GM23248 (cell line): ENCODE results near the gene ABCC1. TPM values are rescaled to one million over a fixed set of nuclear protein-coding genes. Genes with fewer than 3 reads are reported as not detected.

ENCODE experiments used
- DNase-seq: peaks from one replicate; pipeline ENCODE4 v3.0.0-alpha.2; 2015
- H2AFZ ChIP-seq: fragments of 200-600 bp; sonication (generic); 2 replicates; pipeline ENCODE4 v1.6.1; 2016; ENCODE audit warnings: antibody characterized with exemption
- H3F3A ChIP-seq: fragments of 200-600 bp; sonication (generic); 2 replicates; pipeline ENCODE4 v1.6.1; 2016; ENCODE audit warnings: mild to moderate bottlenecking, antibody characterized with exemption, mixed run types; ENCODE audit not compliant: insufficient read depth
- H3K27ac ChIP-seq: fragments of 200-600 bp; sonication (generic); 2 replicates; pipeline ENCODE4 v1.5.1; 2016; ENCODE audit warnings: mild to moderate bottlenecking
- H3K27me3 ChIP-seq: fragments of 200-600 bp; sonication (generic); replicated peaks from 2 replicates; pipeline ENCODE4 v1.6.1; 2016; ENCODE audit warnings: mild to moderate bottlenecking; ENCODE audit not compliant: insufficient read depth
- H3K36me3 ChIP-seq: fragments of 200-600 bp; sonication (generic); 2 replicates; pipeline ENCODE4 v1.6.1; 2016; ENCODE audit warnings: low read depth, mild to moderate bottlenecking
- H3K4me1 ChIP-seq: fragments of 200-600 bp; sonication (generic); 2 replicates; pipeline ENCODE4 v1.6.1; 2016; ENCODE audit warnings: mild to moderate bottlenecking; ENCODE audit not compliant: insufficient read depth
- H3K4me2 ChIP-seq: fragments of 200-600 bp; sonication (generic); one replicate; pipeline ENCODE4 v1.6.1; 2016; ENCODE audit warnings: mild to moderate bottlenecking; ENCODE audit not compliant: unreplicated experiment
- H3K4me3 ChIP-seq: fragments of 200-600 bp; sonication (generic); 2 replicates; pipeline ENCODE4 v1.5.1; 2016; ENCODE audit warnings: mild to moderate bottlenecking
- H3K79me2 ChIP-seq: fragments of 200-600 bp; sonication (generic); 2 replicates; pipeline ENCODE4 v1.6.1; 2016; ENCODE audit warnings: mild to moderate bottlenecking; ENCODE audit not compliant: insufficient read depth
- H3K9ac ChIP-seq: fragments of 200-600 bp; sonication (generic); 2 replicates; pipeline ENCODE4 v1.6.1; 2016; ENCODE audit warnings: mild to moderate bottlenecking
- H3K9me2 ChIP-seq: fragments of 200-600 bp; sonication (generic); 2 replicates; pipeline ENCODE4 v1.6.1; 2016; ENCODE audit warnings: mixed run types, mild to moderate bottlenecking, moderate library complexity; ENCODE audit not compliant: insufficient read depth
- H3K9me3 ChIP-seq: fragments of 200-600 bp; sonication (generic); one replicate; pipeline ENCODE4 v1.6.1; 2017; ENCODE audit warnings: low read depth
- H4K20me1 ChIP-seq: fragments of 200-600 bp; sonication (generic); 2 replicates; pipeline ENCODE4 v1.6.0; 2016; ENCODE audit not compliant: insufficient read depth
- EZH2 ChIP-seq: fragments of 200-600 bp; sonication (generic); IDR thresholded peaks from 2 replicates; pipeline ENCODE4 v1.6.1; 2018; ENCODE audit warnings: antibody characterized with exemption, mild to moderate bottlenecking; ENCODE audit not compliant: insufficient read depth, poor library complexity, severe bottlenecking
- EZH2phosphoT487 ChIP-seq: fragments of 200-600 bp; sonication (generic); IDR thresholded peaks from 2 replicates; pipeline ENCODE4 v1.6.1; 2018; ENCODE audit warnings: antibody characterized with exemption, moderate library complexity, mild to moderate bottlenecking, low read depth; ENCODE audit not compliant: insufficient read depth
- WGBS, 2 experiments: methylation state at CpG; one replicate each; pipeline ENCODE4 v1.1.6; 2015 to 2017; ENCODE audit warnings: low lambda C conversion rate in 2 of 2, low coverage in 1 of 2; ENCODE audit errors: missing lambda C conversion rate in 2 of 2; 5-methylcytosine and 5-hydroxymethylcytosine counted together
- in situ Hi-C: fragments of 300-500 bp; cut with MboI; formaldehyde crosslinking; loops from 2 replicates; pipeline ENCODE4 v1.15.0; 2020
- polyA plus RNA-seq: library from polyadenylated mRNA; unstranded; fragments of >200 nt; fragmentation: Nextera tagmentation; extraction: Ambion mirVana; gene quantifications from 2 replicates; pipeline ENCODE4 v1.2.1, GENCODE V29; 2016
- total RNA-seq: library from RNA; depleted of rRNA; stranded (reverse); fragments of >200 nt; shearing (Covaris generic); gene quantifications from 2 replicates; pipeline ENCODE4 v1.2.3, GENCODE V29; 2014

The ABCC1 gene
- total and polyA plus RNA-seq, 2 experiments from 2014 or later, result 16.2 to 25.5 TPM

DNA sequence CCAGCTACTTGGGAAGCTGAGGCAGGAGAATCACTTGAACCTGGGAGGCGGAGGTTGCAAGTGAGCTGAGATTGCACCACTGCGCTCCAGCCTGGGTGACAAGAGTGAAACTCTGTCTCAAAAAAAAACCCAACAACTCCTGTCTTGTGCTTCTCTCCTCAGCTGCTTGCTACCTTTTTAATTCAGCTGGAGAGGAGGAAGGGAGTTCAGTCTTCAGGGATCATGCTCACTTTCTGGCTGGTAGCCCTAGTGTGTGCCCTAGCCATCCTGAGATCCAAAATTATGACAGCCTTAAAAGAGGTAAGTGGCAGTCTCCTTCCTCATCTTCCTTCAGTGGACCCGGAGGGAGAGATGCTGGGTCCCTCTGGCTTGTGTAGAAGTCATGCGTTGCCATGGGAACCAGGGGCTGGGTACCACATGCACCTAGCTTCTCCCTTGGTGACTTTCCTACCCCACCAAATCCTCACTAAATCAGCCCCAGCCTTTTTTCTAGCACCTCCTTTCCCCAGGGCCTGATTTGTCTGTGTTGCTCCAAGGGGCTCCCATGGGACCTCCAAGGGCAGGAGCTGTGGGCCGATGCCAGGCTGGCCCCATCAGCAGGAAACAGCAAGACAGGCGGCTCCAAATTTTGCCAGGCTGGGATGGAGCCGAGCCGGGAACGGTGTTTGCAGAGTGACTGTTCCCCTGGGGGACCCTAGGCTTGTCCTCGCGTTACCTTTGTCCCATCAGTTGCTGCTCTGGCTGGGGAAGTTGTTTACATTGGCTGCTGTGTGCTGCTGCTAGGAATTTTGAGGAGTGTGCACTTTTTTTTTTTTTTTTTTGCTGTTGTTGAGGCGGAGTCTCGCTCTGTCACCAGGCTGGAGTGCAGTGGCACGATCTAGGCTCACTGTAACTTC is 65.2 kb downstream of the ABCC1 start:
- H3K4me3 ChIP-seq, result no peak overlapping the region
- H3K4me1 ChIP-seq, result peaks cover 7% of the 10 kb centered on the region
- H3K9me3 ChIP-seq, result no peaks in the 10 kb centered on the region
- no peak overlapping the region for H3K27ac ChIP-seq
- H2AFZ ChIP-seq, result no peak overlapping the region
- no peaks in the 10 kb centered on the region for H4K20me1 ChIP-seq
- no peaks in the 10 kb centered on the region; the same call in 1 of the 2 replicates for H3F3A ChIP-seq
- peaks cover 65% of the 10 kb centered on the region for H3K79me2 ChIP-seq
- no peaks in the 10 kb centered on the region for H3K9me2 ChIP-seq
- H3K4me2 ChIP-seq, result no peak overlapping the region
- 49 to 54% methylated on average over 14 of the region's 14 CpGs for WGBS, 2 experiments
- peak; percentile 42 for DNase-seq
- no peak overlapping the region for H3K9ac ChIP-seq
- no peak for TF ChIP-seq EZH2phosphoT487
- TF ChIP-seq EZH2, result no peak
- peaks cover 20% of the 10 kb centered on the region for H3K36me3 ChIP-seq
- no peaks in the 10 kb centered on the region for H3K27me3 ChIP-seq
- in situ Hi-C loops, result no loop called here

DNA sequence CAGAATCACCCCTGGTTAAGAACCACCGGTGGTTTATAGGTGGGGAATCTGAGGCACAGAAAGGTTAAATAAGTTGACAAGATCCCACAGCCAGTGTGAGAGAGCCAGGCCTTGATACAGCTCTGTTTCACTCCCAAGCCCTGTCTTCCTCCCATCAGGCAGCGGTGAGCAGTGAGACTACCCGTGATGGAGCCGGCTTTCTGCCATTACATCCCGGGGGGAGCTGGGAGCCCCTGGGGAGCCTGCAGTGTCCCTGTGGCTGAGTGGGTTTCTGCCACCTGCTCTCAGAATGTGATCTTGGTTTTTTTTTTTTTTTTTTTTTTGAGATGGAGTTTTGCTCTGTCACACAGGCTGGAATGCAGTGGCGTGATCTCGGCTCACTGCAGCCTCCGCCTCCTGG is 66.4 kb downstream of the ABCC1 start:
- WGBS, 2 experiments, result 89 to 91% methylated on average over 6 to 8 of the region's 8 CpGs
- peaks cover 64% of the 10 kb centered on the region for H3K79me2 ChIP-seq
- H3F3A ChIP-seq, result no peaks in the 10 kb centered on the region; the same call in 1 of the 2 replicates

DNA sequence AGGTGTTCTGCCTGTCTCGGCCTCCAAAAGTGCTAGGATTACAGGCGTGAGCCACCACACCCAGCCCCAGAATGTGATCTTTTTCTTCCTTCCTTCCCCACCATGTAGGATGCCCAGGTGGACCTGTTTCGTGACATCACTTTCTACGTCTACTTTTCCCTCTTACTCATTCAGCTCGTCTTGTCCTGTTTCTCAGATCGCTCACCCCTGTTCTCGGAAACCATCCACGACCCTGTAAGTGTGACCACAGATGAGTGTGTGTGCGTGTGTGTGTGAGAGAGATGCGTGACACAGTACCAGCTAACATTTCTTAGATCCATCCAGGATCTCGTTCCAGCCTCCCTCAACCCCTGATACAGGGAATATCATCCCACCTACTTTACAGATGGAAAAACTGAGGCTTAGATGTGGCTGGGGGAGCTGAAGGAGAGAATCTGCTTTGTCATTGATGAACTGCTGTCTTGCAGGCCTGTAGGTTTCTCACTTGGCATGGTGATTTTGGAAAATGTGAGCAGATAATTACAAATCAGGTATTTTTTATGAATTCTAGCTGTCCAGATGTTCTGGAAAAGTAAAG is 67.1 kb downstream of the ABCC1 start:
- no peak overlapping the region for H3K9ac ChIP-seq
- H3K36me3 ChIP-seq, result peaks cover 14% of the 10 kb centered on the region
- no peaks in the 10 kb centered on the region for H3K9me3 ChIP-seq
- in situ Hi-C loops, result no loop called here
- H2AFZ ChIP-seq, result no peak overlapping the region
- H3K79me2 ChIP-seq, result peaks cover 64% of the 10 kb centered on the region
- DNase-seq, result no peak
- H3K27ac ChIP-seq, result no peak overlapping the region
- H3K27me3 ChIP-seq, result no peaks in the 10 kb centered on the region
- peaks cover 13% of the 10 kb centered on the region for H3K4me1 ChIP-seq
- H3K4me3 ChIP-seq, result no peak overlapping the region
- TF ChIP-seq EZH2 (no peak), EZH2phosphoT487 (no peak)
- H3F3A ChIP-seq, result peaks cover 5% of the 10 kb centered on the region; the same call in 1 of the 2 replicates
- H3K4me2 ChIP-seq, result no peak overlapping the region
- no peaks in the 10 kb centered on the region for H3K9me2 ChIP-seq
- 96% methylated on average over 11 of the region's 11 CpGs for WGBS, 2 experiments
- H4K20me1 ChIP-seq, result no peaks in the 10 kb centered on the region

More for the DNA sequence above, 66.4 kb downstream of the ABCC1 start:
- Histone ChIP-seq H3K4me2 (no peak overlapping the region), H3K4me3 (no peak overlapping the region), H3K9me3 (no peaks in the 10 kb centered on the region), H3K9ac (no peak overlapping the region), H3K9me2 (no peaks in the 10 kb centered on the region), H3K36me3 (peaks cover 15% of the 10 kb centered on the region), H2AFZ (no peak overlapping the region), H3K27me3 (no peaks in the 10 kb centered on the region), H3K4me1 (peaks cover 11% of the 10 kb centered on the region), H3K27ac (no peak overlapping the region), H4K20me1 (no peaks in the 10 kb centered on the region)
- DNase-seq, result no peak
- in situ Hi-C loops, result no loop called here
- TF ChIP-seq EZH2 (no peak), EZH2phosphoT487 (no peak)

DNA sequence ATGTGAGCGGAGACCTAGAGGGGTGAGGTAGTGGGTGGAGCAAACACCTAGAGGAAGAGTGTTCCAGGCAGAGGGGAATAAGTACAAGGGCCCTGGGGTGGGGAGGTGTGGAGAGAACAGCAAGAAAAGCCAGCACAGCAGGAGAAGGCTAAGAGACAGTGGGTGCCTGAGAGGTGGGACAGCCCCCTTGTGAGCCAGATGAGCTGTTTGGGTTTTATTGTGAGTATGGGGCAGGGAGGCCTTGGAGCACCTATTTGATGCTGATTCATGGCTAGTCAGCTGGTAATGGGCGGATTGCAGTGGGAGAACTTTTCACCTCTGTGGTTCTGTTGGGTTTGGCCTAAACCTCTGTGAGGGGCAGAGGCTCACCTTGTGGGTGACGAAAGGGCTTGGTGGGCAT is 68.4 kb downstream of the ABCC1 start:
- Histone ChIP-seq H2AFZ (no peak overlapping the region), H3K4me2 (no peak overlapping the region), H3F3A (peaks cover 8% of the 10 kb centered on the region), H4K20me1 (no peaks in the 10 kb centered on the region), H3K9me3 (no peaks in the 10 kb centered on the region), H3K27me3 (no peaks in the 10 kb centered on the region), H3K9ac (no peak overlapping the region), H3K36me3 (peaks cover 6% of the 10 kb centered on the region; the same call in 1 of the 2 replicates), H3K79me2 (peaks cover 54% of the 10 kb centered on the region), H3K4me3 (no peak overlapping the region), H3K4me1 (peaks cover 25% of the 10 kb centered on the region), H3K9me2 (no peaks in the 10 kb centered on the region), H3K27ac (no peak overlapping the region)
- no peak for DNase-seq
- TF ChIP-seq EZH2 (no peak), EZH2phosphoT487 (no peak)
- in situ Hi-C loops, result no loop called here
- 77 to 85% methylated on average over 3 of the region's 3 CpGs for WGBS, 2 experiments
